ENCODE measurements around the gene RNF14.

GRCh38 chr5:141942185-141942857 is 26.6 kb upstream of the RNF14 start:
- TF ChIP-seq CTCF (IDR thresholded peaks at IDR 0.05) (no peak), POLR2A (IDR thresholded peaks at IDR 0.05) (no peak)
